HG03571 (cell line): ENCODE measurements around the gene TMPRSS3.

Experiments used
- ATAC-seq: cut with Tn5 transposase; IDR thresholded peaks from one replicate; pipeline ENCODE4 v1.9.1; 2021; ENCODE audit not compliant: unreplicated experiment

Gene TMPRSS3

GRCh38 chr21:42390193-42390592 lies 5.7 kb downstream of the TMPRSS3 start:
- ATAC-seq = no peak

DNA sequence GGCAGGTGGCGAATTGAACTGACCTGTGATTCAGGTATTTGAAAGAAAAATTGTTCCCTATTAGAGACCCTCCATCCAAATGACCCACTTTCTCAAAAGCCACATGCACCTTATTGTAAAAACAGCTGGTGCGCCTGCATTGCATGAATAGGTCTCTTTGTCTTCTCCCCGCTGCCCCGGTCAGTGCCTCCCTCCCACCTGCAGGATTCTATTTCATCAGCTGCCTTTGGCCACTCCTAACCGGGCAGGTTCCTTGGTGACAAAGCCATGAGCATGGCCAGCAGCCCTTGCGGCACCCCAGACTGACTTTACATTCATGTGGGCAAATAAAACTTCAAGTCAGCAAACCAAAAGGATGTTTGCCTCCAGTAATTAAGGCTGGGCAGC lies 6.4 kb downstream of the TMPRSS3 start:
- no peak for ATAC-seq

- no peak for ATAC-seq
Observed at GRCh38 chr21:42388740-42389448, 7.0 kb downstream of the TMPRSS3 start.

DNA sequence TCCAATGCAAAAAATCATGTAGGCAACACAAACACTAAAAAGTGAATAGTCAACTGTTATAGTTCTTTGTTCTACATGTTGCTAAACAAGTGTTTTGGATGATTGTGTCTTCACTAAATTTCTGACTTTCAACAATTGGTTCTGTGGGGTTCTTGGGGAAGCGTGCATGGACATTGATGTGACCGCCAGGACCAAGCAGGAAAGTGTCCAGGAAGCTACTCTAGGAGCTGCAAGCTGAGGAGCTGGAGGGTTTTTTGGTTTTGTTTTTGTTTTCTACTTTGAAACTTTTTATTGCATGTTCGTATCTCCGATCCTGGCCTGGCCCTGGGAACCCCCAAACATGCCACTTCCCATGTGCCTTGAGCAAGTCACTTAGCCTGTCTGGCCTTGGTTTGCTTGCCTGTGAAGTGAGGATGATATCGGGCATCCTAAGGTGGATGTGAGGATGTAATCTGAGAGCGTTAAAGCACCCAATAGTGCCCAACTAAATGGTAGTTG lies 8.0 kb downstream of the TMPRSS3 start:
- no peak for ATAC-seq

DNA sequence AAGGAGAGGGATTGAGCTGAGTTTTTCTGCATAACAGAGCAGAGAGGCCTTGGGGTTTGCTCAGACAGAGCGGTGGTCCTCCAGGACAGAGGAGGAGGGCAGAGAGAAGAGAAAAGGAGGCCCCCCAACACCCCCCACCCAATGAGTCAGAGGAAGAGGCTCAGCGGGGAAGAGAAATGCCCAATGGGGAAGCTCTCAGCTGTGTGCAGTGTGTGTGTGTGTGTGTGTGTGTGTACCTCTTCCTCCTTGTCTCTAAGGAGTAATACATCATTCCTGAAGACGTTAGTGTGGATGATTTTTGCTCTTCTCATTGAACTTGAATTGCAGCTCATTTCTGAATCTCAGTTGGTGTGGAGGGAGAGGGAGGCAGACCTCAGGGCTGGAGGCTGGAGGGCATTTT lies 8.7 kb downstream of the TMPRSS3 start:
- ATAC-seq = no peak

- ATAC-seq = no peak
Observed at GRCh38 chr21:42386034-42386591, 9.7 kb downstream of the TMPRSS3 start.

DNA sequence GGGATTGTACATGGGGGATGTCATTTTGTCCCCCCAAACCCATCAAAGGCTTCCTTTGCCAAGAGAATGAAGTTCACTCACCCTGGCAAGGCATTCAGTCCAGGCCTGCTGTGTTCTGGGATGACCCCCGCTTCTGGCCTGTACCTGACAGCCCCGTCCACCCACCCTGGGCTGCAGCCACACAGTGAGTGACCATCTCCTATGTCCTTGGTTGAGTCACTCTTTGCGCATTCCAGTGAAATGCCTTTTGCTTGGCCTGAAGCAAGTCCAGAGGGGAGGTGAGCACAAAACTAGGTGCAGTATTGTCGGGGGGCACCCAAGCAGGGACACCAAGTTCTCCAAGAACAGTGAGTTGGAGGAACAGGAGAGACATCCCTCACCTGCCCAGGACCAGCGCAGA lies 10.2 kb downstream of the TMPRSS3 start:
- no peak for ATAC-seq

GRCh38 chr21:42384989-42385388 lies 10.9 kb downstream of the TMPRSS3 start:
- ATAC-seq = no peak

DNA sequence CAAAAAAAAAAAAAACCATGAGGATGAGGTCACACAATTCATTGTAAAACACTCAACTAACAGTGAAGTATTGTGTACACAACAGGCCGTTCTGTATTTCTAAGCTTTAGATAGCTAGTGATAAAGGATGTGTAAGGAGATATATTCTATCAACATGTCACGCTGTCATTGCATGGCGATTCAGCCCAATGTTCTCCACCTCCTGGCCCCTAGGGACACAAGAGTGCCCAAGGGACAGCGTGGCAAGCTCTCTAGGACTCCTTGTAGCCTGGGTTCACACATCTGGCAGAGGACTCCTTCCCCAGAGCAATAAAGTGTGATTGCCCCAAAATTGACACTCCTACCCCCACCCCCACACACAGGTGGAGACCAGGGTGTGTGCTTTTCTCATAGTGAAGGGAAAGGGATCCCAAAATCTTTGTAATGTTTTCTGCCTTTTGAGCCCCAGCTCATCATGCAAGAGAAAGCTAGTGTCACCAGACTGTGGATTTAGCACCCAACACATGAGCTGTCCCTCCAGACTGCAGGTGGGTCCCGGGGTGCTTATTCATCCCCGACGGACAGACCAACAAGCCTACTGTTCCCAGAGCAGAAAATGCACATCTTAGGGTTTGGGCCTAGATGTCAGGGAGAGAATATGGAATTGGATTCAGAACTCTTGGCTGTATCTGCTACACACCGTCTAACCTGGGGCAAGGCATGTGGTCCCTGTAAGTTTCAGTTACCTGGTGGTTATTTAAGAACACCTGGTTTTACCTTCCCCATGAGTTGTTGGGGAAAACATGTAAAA lies 11.5 kb downstream of the TMPRSS3 start:
- ATAC-seq = no peak

- ATAC-seq = no peak
Observed at GRCh38 chr21:42383331-42383730, 12.5 kb downstream of the TMPRSS3 start.

- no peak for ATAC-seq
Observed at GRCh38 chr21:42382915-42383314, 12.9 kb downstream of the TMPRSS3 start.

DNA sequence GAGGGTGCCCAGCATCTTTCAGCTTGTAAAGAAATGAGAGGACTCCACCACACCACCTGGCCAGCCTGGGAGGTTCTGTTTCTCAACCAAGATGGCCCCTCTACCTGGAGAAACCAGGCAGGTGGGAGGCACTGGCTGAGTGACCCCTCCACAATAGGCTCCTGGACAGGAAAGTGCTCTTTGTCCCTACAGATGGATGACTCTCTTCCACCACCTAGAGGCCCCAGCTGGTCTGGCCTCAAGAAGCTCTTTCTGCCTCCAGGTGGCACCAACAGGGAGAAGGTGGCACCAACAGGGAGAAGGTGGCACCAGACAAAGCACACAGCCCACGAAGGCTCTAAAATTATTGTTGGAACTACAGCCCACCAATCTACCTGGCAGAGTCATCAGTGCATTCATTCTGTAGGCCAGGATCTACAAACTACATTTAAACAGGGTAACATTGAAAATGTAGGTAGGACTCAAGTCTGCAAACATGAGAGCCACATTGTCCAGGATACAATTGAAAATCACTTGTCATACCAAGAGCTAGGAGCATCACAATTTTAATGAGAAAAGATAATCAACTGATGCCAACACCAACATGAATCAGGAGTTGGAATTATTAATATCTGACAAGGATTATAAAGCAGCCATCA lies 14.4 kb downstream of the TMPRSS3 start:
- no peak for ATAC-seq

DNA sequence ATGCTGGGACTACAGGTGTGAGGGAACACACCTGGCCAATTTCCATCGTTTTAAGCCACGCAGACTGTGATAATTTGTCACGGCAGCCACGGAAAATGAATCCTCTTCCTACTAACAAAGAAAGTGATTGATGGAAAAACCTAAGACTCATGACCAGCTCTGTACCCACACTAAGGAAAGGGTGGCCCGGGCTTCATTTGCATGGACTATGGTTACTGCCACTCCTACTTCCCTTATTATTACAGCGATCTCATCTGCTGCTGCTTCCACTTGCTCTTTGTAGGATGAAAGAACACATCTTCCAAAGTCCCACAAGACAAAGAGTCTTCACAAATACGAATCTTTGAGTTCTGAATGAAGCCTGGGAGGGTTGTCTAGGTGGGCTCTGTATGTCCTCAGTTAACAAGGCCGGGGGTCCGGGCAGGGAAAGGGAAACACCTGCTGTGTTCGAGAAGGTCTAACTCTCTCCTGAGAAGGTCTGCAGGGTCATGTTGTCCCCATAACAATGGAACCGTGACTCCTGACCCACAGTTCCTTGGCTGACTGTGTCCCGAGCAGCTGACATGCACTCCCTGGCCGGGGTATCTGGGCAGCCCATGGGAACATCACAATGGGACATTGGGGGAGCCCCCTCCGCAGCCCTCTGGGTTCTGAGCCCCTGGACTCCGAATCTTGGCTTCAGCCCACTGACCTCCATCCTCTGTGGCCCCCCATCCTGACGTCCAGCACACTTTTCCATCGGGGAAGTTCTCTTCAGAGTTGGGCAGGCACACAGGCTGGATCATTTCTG lies 16.2 kb downstream of the TMPRSS3 start:
- no peak for ATAC-seq

DNA sequence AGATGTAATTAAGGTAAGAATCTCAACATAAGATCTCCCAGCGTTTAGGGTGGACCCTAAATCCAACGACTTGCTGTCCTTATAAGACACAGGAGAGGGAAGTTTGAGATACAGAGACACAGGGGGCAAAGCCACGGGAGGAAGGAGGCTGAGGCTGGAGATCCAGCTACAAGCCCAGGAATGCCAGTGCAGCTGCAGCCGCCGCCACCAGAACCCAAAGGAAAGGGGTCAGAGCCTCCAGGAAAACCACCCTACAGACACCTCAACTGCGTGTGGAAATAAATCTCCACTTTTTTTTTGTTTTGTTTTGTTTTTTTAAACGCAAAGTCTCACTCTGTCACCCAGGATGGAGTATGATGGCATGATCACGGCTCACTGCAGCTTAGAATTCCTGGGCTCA lies 17.4 kb downstream of the TMPRSS3 start:
- no peak for ATAC-seq

- no peak for ATAC-seq
Observed at GRCh38 chr21:42377951-42378340, 17.9 kb downstream of the TMPRSS3 start.

GRCh38 chr21:42377211-42377950 lies 18.5 kb downstream of the TMPRSS3 start:
- ATAC-seq = no peak

DNA sequence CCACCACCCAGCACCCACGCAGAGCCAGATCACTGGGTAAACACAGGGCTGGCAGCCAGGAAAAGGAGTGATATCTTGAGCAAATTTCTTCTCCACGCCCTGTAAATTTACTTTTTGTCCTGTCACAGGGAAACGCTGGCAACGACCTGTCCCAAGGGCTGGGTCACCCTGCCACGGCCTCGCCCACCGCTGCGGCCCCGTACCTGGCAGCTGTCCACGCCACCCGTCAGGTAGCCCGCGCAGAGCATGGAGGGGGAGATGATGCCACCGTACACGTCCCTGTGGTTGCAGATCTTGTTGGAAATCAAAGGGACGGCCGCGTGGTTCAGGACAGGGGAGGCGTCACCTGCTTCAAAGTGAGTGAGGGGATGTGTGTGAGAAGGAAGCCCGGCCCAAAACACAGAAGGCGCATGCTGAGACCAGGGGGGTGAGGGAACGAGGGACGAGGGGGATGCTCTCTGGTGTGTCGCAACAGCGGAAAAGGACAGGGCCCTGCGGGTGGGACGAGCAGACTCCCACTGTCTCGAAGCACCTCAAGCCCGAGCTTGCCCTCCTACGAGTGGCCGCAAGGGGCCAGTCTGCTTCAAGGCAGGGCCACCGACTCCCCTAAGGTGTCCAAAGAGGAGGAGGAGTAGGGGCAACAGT lies 19.4 kb downstream of the TMPRSS3 start:
- no peak for ATAC-seq

DNA sequence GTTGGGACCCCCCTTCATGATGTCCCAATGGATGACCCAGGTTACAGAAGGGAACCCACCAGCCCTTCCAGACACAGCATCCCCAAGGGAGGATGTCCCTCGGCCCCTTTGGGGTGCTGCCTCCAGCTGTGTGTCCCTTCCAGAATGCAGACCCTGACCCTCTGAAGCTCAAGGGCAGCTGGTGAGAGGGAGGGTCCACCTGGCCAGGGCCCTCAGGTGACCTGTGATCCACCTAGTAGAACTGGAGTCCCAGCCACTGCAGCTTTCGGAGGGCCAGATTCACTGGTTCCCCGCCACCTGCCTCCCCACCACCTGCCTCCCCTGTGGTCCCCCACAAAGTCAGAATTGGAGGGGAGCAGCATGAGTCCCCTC lies 19.9 kb downstream of the TMPRSS3 start:
- no peak for ATAC-seq

DNA sequence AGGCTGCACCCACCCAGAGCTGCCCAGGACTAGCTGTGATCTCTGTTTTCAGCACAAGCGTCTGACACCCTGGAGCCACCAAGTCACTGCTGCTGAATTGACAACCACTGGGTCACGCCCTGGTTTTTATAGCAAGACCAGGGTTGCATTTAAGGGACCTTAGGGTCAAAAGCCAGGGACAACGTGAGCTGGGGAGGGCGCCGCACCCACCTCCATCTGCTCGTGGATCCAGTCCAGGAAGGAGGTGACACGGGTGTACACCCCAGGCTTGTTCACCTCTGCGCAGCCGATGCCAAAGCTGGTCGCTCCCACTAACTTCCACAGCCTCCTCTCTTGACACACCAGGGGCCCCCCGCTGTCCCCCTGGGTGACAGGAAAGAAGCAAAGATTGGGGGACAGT lies 20.3 kb downstream of the TMPRSS3 start:
- ATAC-seq = no peak
